GM18867 (cell line): Measurements from ENCODE around the gene MLX.

Experiments
- ATAC-seq: cut with Tn5 transposase; IDR thresholded peaks from one replicate; pipeline ENCODE4 v1.9.1; 2021; ENCODE audit warnings: mild to moderate bottlenecking, moderate library complexity; ENCODE audit not compliant: unreplicated experiment

MLX gene

GRCh38 chr17:42577532-42578281, 10.8 kb downstream of the MLX start, which contains the start of gene PSMC3IP:
TSS of gene PSMC3IP (minus strand) at chr17:42577729. CDS start at chr17:42577686, 43 bp downstream.
- peak; percentile 66 for ATAC-seq

- peak; percentile 47 for ATAC-seq
Observed at GRCh38 chr17:42578282-42578869, 11.5 kb downstream of the MLX start.

GRCh38 chr17:42579794-42580551, 13.1 kb downstream of the MLX start:
- no peak for ATAC-seq

GRCh38 chr17:42581744-42582270, 14.9 kb downstream of the MLX start:
- no peak for ATAC-seq

- no peak for ATAC-seq
Observed at GRCh38 chr17:42584880-42585279, 18.0 kb downstream of the MLX start.

GRCh38 chr17:42585353-42585752, 18.5 kb downstream of the MLX start:
- no peak for ATAC-seq

- ATAC-seq = peak; percentile 55
Observed at GRCh38 chr17:42586514-42587230, 19.8 kb downstream of the MLX start.

- no peak for ATAC-seq
Observed at GRCh38 chr17:42590886-42591285, 24.0 kb downstream of the MLX start.

- no peak for ATAC-seq
Observed at GRCh38 chr17:42591411-42591810, 24.5 kb downstream of the MLX start.

- ATAC-seq = no peak
Observed at GRCh38 chr17:42596386-42596785, 29.5 kb downstream of the MLX start.

GRCh38 chr17:42598905-42599304, 32.0 kb downstream of the MLX start:
- ATAC-seq = no peak

- no peak for ATAC-seq
Observed at GRCh38 chr17:42603318-42603717, 36.4 kb downstream of the MLX start.

GRCh38 chr17:42607769-42608168, 40.9 kb downstream of the MLX start:
- ATAC-seq = no peak

GRCh38 chr17:42608305-42609181, 41.6 kb downstream of the MLX start:
- peak; percentile 36 for ATAC-seq

GRCh38 chr17:42609182-42609813, 42.4 kb downstream of the MLX start, which contains the start of the genes RETREG3 and TUBG1:
TSS of gene RETREG3 (minus strand) at chr17:42609374. CDS start at chr17:42609324, 50 bp downstream.
TSS of gene TUBG1 (plus strand) at chr17:42609683. CDS start at chr17:42609738, 55 bp downstream.
- ATAC-seq = peak; percentile 89

- ATAC-seq = peak; percentile 2
Observed at GRCh38 chr17:42609814-42610801, 43.2 kb downstream of the MLX start.

- ATAC-seq = no peak
Observed at GRCh38 chr17:42612013-42612412, 45.1 kb downstream of the MLX start.

GRCh38 chr17:42613699-42614295, 46.9 kb downstream of the MLX start:
- ATAC-seq = no peak
